ENCODE data around the gene WDR38. TPM values are rescaled to one million over a fixed set of nuclear protein-coding genes. Genes with fewer than 3 reads are reported as not detected.

WDR38 gene
- total and polyA plus RNA-seq, 2 of the 13 experiments (the other 11 are each of a cell fraction or from before 2014, with no cell fraction given): not detected

GRCh38 chr9:124869466-124869985 is 16.3 kb downstream of the WDR38 start (continued):
- TF ChIP-seq ZSCAN25 (CRISPR knock-in tag; IDR thresholded peaks at IDR 0.05): no peak; the same call in 1 of the 2 replicates
- TF ChIP-seq SSRP1 (CRISPR knock-in tag; IDR thresholded peaks at IDR 0.05): no peak
- no peak for TF ChIP-seq RARG (CRISPR knock-in tag; IDR thresholded peaks at IDR 0.05; ENCODE audit: low read depth)
- TF ChIP-seq RFX1 (IDR thresholded peaks at IDR 0.05): no peak
- TF ChIP-seq PCBP2 (optimal IDR thresholded peaks at IDR 0.05; ENCODE audit: low read depth, low read length, poor library complexity, severe bottlenecking): no peak
- TF ChIP-seq KIAA2018 (CRISPR knock-in tag; IDR thresholded peaks at IDR 0.05; ENCODE audit: borderline replicate concordance): no peak
- 0 out of 2 replicates have a peak, but pooled peaks have one; percentile 41 for TF ChIP-seq ZSCAN29 (CRISPR knock-in tag; conservative IDR thresholded peaks at IDR 0.05)
- TF ChIP-seq JDP2 (CRISPR knock-in tag; IDR thresholded peaks at IDR 0.05; ENCODE audit: borderline replicate concordance): no peak
- no peak for TF ChIP-seq ZNF205 (CRISPR knock-in tag; IDR thresholded peaks at IDR 0.05)
- no peak for TF ChIP-seq ZNF777 (CRISPR knock-in tag; IDR thresholded peaks at IDR 0.05)
- no peak for TF ChIP-seq ZNF552 (CRISPR knock-in tag; IDR thresholded peaks at IDR 0.05; ENCODE audit: borderline replicate concordance)
- TF ChIP-seq ZFP36L2 (CRISPR knock-in tag; IDR thresholded peaks at IDR 0.05): no peak
- peak; percentile 5; the same call in 1 of the 2 replicates for TF ChIP-seq ZFX (CRISPR knock-in tag; IDR thresholded peaks at IDR 0.05; ENCODE audit: low read depth)
- no peak for TF ChIP-seq ZNF484 (CRISPR knock-in tag; IDR thresholded peaks at IDR 0.05; ENCODE audit: borderline replicate concordance, low read depth)
- no peak for TF ChIP-seq HNF4G (IDR thresholded peaks at IDR 0.05; ENCODE audit: borderline replicate concordance, low read depth, low read length)
- TF ChIP-seq HNF4G (CRISPR knock-in tag; IDR thresholded peaks at IDR 0.05; ENCODE audit: borderline replicate concordance, low read depth): no peak
- TF ChIP-seq KLF13 (CRISPR knock-in tag; IDR thresholded peaks at IDR 0.05): no peak
- no peak for TF ChIP-seq RFX3 (CRISPR knock-in tag; IDR thresholded peaks at IDR 0.05)
- TF ChIP-seq NR2F1 (CRISPR knock-in tag; IDR thresholded peaks at IDR 0.05): no peak
- no peak for TF ChIP-seq MYNN (CRISPR knock-in tag; IDR thresholded peaks at IDR 0.05; ENCODE audit: low read depth)
- TF ChIP-seq IKZF5 (CRISPR knock-in tag; IDR thresholded peaks at IDR 0.05): no peak; the same call in 1 of the 2 replicates
- TF ChIP-seq RXRB (CRISPR knock-in tag; IDR thresholded peaks at IDR 0.05; ENCODE audit: borderline replicate concordance): no peak
- TF ChIP-seq ZNF317 (CRISPR knock-in tag; IDR thresholded peaks at IDR 0.05): no peak
